ENCODE results near the gene EEFSEC. TPM values are rescaled to one million over a fixed set of nuclear protein-coding genes. Genes with fewer than 3 reads are reported as not detected.
A peak's percentile ranks its signal among the peaks of the same experiment; 100 is the strongest.

Gene EEFSEC
- total and polyA plus RNA-seq, 2 experiments from 2014 or later: 4.9 to 18.7 TPM

DNA sequence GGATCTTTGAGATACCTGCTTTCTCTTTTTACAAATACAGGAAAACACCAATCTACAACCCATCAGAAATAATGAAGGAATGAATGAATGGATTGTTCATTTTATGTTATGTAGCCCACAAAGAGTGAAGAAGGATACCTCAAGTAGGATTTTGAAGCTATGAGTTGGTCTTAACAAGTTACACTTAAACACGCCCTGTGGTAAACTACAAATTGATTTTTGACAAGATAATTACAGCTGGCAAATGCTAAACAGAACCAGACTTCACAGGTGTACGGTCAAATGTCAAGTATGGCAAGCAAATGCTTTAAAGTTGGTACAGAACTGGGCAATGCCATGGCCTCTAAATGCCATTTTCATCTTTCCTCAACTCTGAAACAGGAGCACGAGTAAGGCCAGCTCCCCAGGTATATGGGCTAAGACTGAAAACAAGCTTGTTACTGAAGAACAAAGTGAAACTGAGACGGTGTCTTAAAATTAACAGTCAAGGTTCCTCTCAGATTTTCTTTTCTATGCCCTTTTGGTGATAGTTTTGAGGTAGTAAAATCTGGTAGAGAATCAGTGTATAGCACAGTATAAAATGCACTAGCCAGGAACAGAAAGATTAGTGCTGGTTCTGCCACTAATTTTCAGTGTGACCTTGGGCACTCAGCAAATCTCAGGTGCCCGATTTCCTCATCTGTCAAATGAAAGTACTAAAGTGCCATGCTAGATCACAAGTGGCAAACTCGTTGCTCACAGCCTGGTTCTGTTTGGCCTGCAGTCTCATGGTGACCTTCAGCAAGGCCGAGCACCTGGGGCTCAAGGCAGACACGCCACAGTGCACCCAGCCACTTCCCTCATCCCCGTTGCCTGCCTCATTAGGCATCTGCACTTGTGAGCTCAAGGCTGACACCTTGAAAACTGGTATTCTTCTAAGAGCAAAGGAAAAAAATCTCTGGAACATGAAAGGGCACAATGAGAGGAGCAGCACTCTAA is 39.2 kb upstream of the EEFSEC start:
- WGBS, 2 experiments (ENCODE audit: low coverage in 1 of 2, low lambda C conversion rate in 2 of 2, missing lambda C conversion rate in 2 of 2): 91 to 92% methylated on average over 9 of the region's 9 CpGs
- no peaks in the 10 kb centered on the region for H3K9me2 ChIP-seq (ENCODE audit: insufficient read depth)
- H3K4me1 ChIP-seq (ENCODE audit: insufficient read depth): peaks cover 22% of the 10 kb centered on the region
- no peak overlapping the region for H3K9ac ChIP-seq
- in situ Hi-C loops (cut with MboI): no loop called here
- peaks cover 44% of the 10 kb centered on the region for H3K79me2 ChIP-seq (ENCODE audit: insufficient read depth)
- H4K20me1 ChIP-seq (ENCODE audit: insufficient read depth): no peaks in the 10 kb centered on the region
- H3K4me2 ChIP-seq (ENCODE audit: unreplicated experiment): no peak overlapping the region
- TF ChIP-seq EZH2phosphoT487 (IDR thresholded peaks at IDR 0.05; ENCODE audit: insufficient read depth, low read depth) (no peak), EZH2 (IDR thresholded peaks at IDR 0.05; ENCODE audit: insufficient read depth, poor library complexity, severe bottlenecking) (no peak)
- H3K27ac ChIP-seq: no peak overlapping the region
- peaks cover 14% of the 10 kb centered on the region; the same call in 1 of the 2 replicates for H3K36me3 ChIP-seq (ENCODE audit: low read depth)
- peaks cover 21% of the 10 kb centered on the region for H3F3A ChIP-seq (ENCODE audit: insufficient read depth)
- no peaks in the 10 kb centered on the region for H3K9me3 ChIP-seq (ENCODE audit: low read depth)
- H3K4me3 ChIP-seq: no peak overlapping the region
- no peak overlapping the region for H2AFZ ChIP-seq
- H3K27me3 ChIP-seq (replicated peaks; ENCODE audit: insufficient read depth): no peaks in the 10 kb centered on the region
- no peak for DNase-seq

DNA sequence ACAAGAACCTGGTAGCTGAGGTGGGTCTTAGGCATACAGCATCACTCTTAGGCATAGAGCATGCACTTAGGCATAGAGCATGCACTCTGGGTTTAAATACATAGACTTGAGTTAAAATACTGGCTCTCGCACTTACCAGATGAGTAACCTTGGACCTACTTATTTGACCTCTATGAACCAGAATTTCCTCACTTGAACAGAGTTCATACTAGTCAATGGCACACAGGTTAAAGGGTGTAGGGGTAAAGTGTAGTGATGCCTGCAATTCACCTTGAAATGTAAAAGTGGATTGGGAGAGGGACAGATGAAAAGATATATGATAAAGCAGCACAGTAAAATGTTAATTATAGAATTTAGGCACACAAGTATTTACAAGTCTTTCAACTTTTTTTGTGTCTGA is 31.3 kb upstream of the EEFSEC start:
- Histone ChIP-seq H3K4me2 (ENCODE audit: unreplicated experiment) (no peak overlapping the region), H3K27me3 (replicated peaks; ENCODE audit: insufficient read depth) (no peaks in the 10 kb centered on the region), H3K79me2 (ENCODE audit: insufficient read depth) (peaks cover 28% of the 10 kb centered on the region), H2AFZ (no peak overlapping the region), H3K36me3 (ENCODE audit: low read depth) (no peaks in the 10 kb centered on the region), H3K9me2 (ENCODE audit: insufficient read depth) (no peaks in the 10 kb centered on the region), H3K4me3 (peak overlapping the region; percentile 87; the same call in 1 of the 2 replicates), H3K9me3 (ENCODE audit: low read depth) (no peaks in the 10 kb centered on the region), H3K9ac (peak overlapping the region; percentile 90; the same call in 1 of the 2 replicates), H3K27ac (no peak overlapping the region), H3K4me1 (ENCODE audit: insufficient read depth) (peaks cover 17% of the 10 kb centered on the region), H3F3A (ENCODE audit: insufficient read depth) (peaks cover 11% of the 10 kb centered on the region; the same call in 1 of the 2 replicates), H4K20me1 (ENCODE audit: insufficient read depth) (no peaks in the 10 kb centered on the region)
- no peak for TF ChIP-seq EZH2phosphoT487 (IDR thresholded peaks at IDR 0.05; ENCODE audit: insufficient read depth, low read depth)
- TF ChIP-seq EZH2 (IDR thresholded peaks at IDR 0.05; ENCODE audit: insufficient read depth, poor library complexity, severe bottlenecking): no peak
- no peak for DNase-seq
- 96% methylated on average over 1 of the region's 1 CpG for WGBS, 2 experiments (ENCODE audit: low coverage in 1 of 2, low lambda C conversion rate in 2 of 2, missing lambda C conversion rate in 2 of 2)
- in situ Hi-C loops (cut with MboI): no loop called here

- in situ Hi-C loops (cut with MboI): no loop called here
- H3K9ac ChIP-seq: peak overlapping the region; percentile 90
- peak overlapping the region; percentile 100 for H2AFZ ChIP-seq
- no peaks in the 10 kb centered on the region for H3K36me3 ChIP-seq (ENCODE audit: low read depth)
- peaks cover 24% of the 10 kb centered on the region for H3K79me2 ChIP-seq (ENCODE audit: insufficient read depth)
- no peak for DNase-seq
- H3F3A ChIP-seq (ENCODE audit: insufficient read depth): peaks cover 11% of the 10 kb centered on the region; the same call in 1 of the 2 replicates
- peak overlapping the region; percentile 74 for H3K27ac ChIP-seq
- peaks cover 16% of the 10 kb centered on the region for H3K4me1 ChIP-seq (ENCODE audit: insufficient read depth)
- H3K4me2 ChIP-seq (ENCODE audit: unreplicated experiment): peak overlapping the region; percentile 87
- TF ChIP-seq EZH2 (IDR thresholded peaks at IDR 0.05; ENCODE audit: insufficient read depth, poor library complexity, severe bottlenecking) (no peak), EZH2phosphoT487 (IDR thresholded peaks at IDR 0.05; ENCODE audit: insufficient read depth, low read depth) (no peak)
- no peaks in the 10 kb centered on the region for H3K27me3 ChIP-seq (replicated peaks; ENCODE audit: insufficient read depth)
- WGBS, 2 experiments (ENCODE audit: low coverage in 1 of 2, low lambda C conversion rate in 2 of 2, missing lambda C conversion rate in 2 of 2): 1% methylated on average over 18 to 22 of the region's 22 CpGs
- no peaks in the 10 kb centered on the region for H3K9me3 ChIP-seq (ENCODE audit: low read depth)
- no peaks in the 10 kb centered on the region for H3K9me2 ChIP-seq (ENCODE audit: insufficient read depth)
- peak overlapping the region; percentile 87 for H3K4me3 ChIP-seq
- H4K20me1 ChIP-seq (ENCODE audit: insufficient read depth): no peaks in the 10 kb centered on the region
These were observed 30.1 kb upstream of the EEFSEC start for GRCh38 chr3:128123156-128123537.

DNA sequence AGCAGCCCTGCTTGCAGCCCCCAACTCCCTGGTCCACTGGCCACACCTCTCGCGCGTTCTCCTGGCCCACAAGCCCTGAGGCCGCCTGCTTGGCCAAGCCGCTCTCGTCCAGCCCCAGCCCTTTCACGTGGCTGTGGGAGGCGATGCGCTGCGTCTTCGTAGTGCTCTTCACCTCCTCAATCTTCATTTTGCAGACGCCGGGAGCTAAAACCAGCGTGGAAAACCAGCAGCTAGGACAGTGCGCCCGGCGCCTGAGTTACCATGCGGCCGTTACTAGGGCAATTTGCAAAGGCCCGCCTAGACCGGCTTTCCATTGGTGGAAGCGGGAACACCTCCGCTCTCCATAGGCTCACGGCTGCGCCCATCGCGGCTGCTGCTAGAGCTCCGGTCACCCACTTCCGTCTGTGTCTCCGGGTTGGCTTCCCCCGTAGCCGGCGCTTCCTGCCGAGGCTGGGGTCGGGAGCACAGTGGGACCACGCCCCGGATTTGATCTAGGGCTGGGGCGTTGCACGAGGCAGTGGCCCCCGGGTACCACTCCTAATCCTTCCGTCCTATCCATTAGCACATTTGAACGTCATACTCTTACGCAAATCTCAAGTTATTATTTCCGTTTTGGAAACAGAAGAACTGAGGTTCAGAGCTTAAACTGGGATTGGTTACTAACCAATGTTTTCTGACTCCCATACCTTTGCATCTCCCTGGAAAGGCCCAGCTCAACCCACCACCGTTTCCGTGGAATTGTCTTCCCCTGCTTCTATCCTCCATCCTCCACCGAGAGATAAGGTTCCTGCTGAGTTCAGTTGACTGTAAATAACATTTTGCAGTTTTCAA is 29.5 kb upstream of the EEFSEC start, which contains the start of gene RUVBL1:
Gene RUVBL1, minus strand, starts transcription at position 275 of the 831 bp plus-strand sequence. Its CDS starts 88 bp downstream, at position 187.
- no peaks in the 10 kb centered on the region for H3K9me2 ChIP-seq (ENCODE audit: insufficient read depth)
- H3F3A ChIP-seq (ENCODE audit: insufficient read depth): peaks cover 9% of the 10 kb centered on the region; the same call in 1 of the 2 replicates
- H3K9me3 ChIP-seq (ENCODE audit: low read depth): no peaks in the 10 kb centered on the region
- peak within 1 kb of the TSS; percentile 90 for H3K9ac ChIP-seq
- no peaks in the 10 kb centered on the region for H4K20me1 ChIP-seq (ENCODE audit: insufficient read depth)
- H3K27ac ChIP-seq: peak within 1 kb of the TSS; percentile 74
- in situ Hi-C loops (cut with MboI): no loop called here
- H3K27me3 ChIP-seq (replicated peaks; ENCODE audit: insufficient read depth): no peaks in the 10 kb centered on the region
- TF ChIP-seq EZH2phosphoT487 (IDR thresholded peaks at IDR 0.05; ENCODE audit: insufficient read depth, low read depth) (no peak), EZH2 (IDR thresholded peaks at IDR 0.05; ENCODE audit: insufficient read depth, poor library complexity, severe bottlenecking) (no peak)
- H3K4me3 ChIP-seq: peak within 1 kb of the TSS; percentile 87
- H3K79me2 ChIP-seq (ENCODE audit: insufficient read depth): peaks cover 24% of the 10 kb centered on the region
- H2AFZ ChIP-seq: peak within 1 kb of the TSS; percentile 100
- H3K4me2 ChIP-seq (ENCODE audit: unreplicated experiment): peak within 1 kb of the TSS; percentile 87
- WGBS, 2 experiments (ENCODE audit: low coverage in 1 of 2, low lambda C conversion rate in 2 of 2, missing lambda C conversion rate in 2 of 2): 2 to 3% methylated on average over 47 of the region's 47 CpGs
- H3K4me1 ChIP-seq (ENCODE audit: insufficient read depth): peaks cover 10% of the 10 kb centered on the region
- H3K36me3 ChIP-seq (ENCODE audit: low read depth): no peaks in the 10 kb centered on the region
- peak; percentile 99 for DNase-seq

All from GM23248 (cell line).